ENCODE results near the gene TMEM52B.

The TMEM52B gene

DNA sequence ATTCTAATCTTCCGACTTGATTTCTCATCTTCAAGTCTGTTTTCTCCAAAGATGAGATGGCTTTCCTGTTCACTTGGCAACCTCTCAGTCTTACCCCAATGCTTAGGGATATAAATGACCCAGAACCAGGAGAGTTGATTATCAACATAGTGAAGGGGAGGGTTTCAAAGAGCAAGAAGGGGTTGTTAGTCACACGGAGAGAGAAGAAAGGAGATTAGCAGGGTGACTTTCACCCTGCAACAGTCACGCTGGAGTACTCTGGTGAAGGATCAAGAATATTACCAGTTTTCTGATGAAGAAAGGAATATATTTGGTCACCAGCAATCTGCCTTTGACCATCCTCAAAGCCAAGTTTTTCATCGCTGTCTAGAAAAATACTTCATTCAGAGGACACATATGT lies at the start of gene TMEM52B:
TMEM52B (plus strand) TSS at position 212 of the 400 bp plus-strand sequence. CDS start 543 bp downstream, outside the sequence.
- no peak for DNase-seq

DNA sequence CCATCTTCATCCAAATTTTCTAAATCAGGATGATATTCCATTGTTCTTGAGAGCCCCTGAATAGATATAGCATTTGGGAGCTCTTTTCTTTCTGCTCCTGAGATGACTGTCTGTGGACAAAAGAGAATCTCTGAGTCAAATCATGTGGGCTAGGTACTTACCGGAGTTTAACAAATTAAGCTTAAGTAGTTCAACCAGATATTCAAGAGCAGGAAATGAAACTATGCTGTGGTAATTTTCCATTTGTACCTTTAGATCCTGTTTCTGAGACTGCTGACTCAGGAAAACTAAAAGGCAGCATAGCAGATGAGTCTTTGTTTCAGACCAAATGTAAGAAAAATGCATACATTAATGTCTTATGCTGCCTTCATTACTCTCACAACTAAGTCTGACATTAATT lies 48.8 kb upstream of the TMEM52B start, which contains the start of gene CLEC7A:
CLEC7A (minus strand) TSS at position 158 of the 400 bp plus-strand sequence; CDS start at position 41, 117 bp downstream.
- DNase-seq, result no peak

- DNase-seq, result no peak
Observed at GRCh38 chr12:10131111-10131690, 47.6 kb upstream of the TMEM52B start.

DNA sequence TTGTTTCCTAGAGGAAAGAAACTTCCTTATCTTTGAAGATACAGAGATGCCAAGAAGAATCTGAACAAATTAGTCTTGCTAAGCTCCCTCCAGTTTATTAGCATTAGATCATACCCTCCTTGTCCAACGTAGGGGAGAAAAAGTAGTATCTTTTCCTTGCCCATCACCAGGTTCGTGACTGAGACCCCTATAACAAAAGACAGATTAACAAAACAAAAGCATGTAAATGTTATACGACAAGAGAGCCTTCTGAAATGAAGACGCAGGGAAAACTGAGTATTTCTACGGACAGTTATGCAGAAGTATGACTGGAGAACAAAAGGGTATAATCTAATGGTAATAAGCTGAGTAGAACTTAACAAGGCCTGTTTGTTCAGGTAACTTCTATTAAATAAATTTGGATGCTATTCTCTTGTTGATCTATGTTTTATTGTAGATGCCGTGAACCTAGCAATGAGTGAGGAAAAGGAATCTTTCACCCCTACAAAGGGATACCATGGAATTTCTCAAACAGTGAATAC lies 45.9 kb upstream of the TMEM52B start:
- no peak for DNase-seq

- no peak for DNase-seq
Observed at GRCh38 chr12:10135126-10135525, 43.7 kb upstream of the TMEM52B start.

DNA sequence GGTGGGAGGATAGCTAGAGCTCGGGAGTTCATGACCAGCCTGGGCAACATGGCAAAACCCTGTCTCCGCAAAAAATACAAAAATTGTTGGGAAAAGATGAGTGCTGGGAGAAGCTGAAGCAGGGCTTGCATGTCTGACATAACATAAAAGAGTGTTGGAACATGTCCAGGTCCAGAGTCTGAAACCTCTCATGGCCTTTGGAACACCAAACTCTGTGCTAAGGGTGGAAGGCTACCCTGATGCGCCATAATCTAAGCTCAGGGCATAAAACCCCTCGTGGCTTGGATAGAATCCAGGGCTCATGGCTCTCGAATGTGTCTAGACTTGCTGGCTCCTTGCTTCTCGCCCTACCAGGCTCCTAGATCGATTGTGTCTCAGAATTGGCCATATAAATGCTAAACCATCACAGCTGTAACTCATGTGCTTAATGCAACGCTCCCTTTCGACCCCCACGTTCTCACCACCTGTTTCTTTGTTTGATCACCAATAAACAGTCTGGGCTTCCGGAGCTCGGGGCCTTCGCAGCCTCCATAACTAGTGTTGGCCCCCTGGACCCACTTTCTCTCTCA lies 42.1 kb upstream of the TMEM52B start:
- no peak for DNase-seq

DNA sequence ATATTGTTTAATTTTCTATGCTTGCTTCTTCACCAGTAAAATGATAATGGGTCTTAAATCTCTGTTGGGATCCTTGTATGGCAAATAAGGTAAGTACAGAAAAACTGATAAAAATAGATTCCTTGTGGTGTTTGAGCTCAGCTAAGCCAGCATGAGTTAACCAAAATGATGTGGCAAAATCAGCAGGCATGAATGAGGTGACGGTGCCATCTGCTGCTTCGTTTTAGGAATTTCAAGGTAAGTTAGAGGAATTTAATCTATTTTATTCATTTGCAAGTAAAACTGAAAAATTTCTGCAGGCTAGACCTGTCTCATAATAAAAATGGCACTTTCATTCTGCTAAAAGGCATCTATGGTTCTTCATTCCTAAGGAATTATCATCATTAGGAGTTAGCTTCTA lies 38.8 kb upstream of the TMEM52B start:
- peak in 22 of 56 donors; percentile 0 to 65 (median 14) for DNase-seq

GRCh38 chr12:10142976-10143589 lies 35.7 kb upstream of the TMEM52B start:
- no peak for DNase-seq

GRCh38 chr12:10147714-10148403 lies 31.0 kb upstream of the TMEM52B start:
- no peak for DNase-seq

GRCh38 chr12:10151621-10152020 lies 27.2 kb upstream of the TMEM52B start:
- DNase-seq, result no peak

DNA sequence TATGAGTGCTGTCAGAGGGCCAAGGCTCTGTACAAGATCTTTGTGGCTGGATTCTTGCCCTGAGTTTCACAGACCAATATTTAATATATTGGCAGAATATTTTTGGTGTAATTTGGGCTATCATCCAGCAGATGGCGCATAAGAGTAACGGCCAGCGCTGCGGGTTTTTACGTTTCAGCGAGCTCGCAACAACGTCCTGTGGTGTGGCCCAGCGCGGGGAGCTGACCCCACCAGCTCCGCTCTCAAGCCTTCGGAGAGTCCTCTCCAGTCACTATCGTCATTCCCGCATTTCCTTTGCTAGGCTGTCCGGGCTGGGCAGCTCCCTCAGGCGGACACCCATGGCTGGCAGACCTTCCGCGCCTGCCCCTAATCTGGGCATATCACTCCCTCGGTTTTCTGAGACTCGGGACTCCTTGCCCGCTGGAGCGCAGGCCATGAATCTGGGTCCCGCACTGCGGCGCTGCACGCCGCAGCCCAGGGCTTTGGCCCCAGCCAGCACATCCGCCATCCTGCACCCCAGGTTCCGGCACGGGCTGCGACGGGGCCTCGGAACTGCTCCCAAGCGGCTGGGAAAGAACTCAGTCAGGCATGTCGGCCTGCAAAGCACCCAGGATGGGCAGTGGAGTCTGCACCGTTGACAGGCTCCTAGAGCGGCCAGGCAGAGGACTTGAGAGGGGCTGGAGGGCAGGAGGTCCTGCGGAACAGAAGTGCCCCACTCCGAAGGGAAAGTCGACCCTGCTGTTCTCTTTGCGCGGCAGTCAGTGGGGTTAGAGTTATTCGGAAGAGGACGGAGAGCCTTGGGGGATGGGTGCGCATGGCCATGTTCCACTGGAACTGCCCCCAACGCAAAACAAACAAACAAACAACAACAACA lies 25.3 kb upstream of the TMEM52B start:
- DNase-seq, result peak; percentile 23 to 89 (median 64)

DNA sequence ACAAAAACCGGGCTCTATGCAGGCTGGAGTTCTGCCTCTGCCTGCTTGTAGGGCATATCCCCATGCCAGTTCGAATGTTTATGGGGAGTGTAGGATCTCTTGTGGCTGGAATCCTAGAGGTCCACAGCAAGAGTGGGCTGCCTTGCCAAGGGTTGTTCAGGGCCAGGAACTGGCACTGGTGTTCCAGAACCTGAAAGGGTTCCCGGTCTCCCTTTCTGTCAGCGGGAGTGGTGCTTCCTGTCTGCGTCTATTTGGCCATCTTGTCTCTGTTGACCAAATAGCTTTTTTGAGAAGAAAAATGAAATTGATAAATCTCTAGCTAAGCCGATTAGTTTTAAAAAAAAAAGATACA lies 24.7 kb upstream of the TMEM52B start:
- peak in 10 of 56 donors; percentile 6 to 65 (median 41) for DNase-seq

DNA sequence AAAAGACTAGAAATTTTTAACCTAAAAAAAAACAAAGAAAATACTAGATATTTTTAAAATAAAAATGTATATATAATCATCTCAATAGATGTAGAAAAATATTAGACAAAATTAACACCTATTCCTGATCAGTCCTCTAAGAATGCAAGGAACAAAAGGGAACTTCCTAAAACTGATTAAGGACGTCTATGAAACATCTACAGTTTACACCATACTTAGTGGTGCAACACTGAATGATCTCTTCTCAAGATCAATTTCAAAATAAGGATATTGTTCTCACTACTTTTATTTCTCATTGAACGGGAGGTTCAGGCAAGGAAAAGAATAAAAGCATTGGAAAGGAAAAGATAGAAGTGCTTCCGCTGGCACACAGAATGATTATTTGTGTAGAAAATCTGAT lies 22.9 kb upstream of the TMEM52B start:
- no peak for DNase-seq

DNA sequence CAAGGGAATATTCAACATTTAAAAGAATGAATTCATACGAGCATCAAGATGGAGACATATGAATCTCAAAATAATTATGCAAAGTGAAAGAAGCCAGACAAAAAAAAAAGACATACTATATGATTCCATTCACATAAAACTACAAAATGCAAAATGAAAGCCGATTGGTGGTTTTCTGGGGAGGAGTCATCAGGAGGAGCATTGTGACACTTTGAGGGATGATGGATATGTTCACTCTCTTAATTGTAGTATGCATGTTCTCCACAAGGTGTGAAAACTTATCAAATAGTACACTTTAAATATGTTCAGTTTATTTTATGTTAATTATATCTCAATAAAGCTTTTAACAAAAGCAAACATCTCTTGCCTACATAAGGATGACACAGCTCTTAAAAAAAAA lies 20.4 kb upstream of the TMEM52B start:
- DNase-seq, result no peak

DNA sequence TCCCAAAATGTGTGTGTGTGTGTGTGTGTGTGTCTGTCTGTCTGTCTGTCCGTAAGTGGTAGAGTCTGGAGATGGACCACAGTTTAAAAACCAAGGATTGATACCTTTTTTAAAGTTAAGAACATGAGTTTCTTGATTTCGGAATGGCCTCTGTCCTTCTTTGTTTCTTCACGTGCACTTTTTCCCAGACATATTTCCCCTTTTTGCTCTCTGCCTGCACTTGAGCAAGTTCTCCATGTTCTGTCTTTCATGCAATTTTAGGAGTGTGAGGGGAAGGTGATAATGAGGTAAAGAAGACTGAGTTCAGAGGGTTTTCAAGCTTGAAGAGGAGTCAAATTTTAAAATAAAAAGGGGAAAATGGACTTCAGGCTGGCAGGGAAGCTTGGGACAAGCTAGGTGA lies 19.6 kb upstream of the TMEM52B start:
- no peak for DNase-seq

GRCh38 chr12:10160617-10161385 lies 18.0 kb upstream of the TMEM52B start:
- DNase-seq, result no peak

DNA sequence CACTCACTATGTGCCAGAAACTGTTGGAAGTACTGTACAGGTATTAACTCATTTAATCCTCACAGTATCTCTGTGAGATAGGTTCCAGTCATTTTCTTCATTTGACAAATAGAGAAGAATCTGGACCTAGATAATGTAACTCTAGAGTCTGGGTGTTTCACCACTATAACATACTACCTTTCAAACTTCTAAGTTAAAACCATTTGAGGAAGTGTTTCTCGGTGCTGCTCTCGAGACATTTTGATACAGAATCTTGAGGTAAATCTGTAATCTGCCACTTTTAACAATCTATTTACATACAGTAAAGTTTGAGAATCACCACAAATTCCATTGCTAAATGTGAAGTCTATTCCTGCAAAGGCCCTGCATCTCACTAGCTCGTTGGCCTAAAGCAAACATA lies 15.7 kb upstream of the TMEM52B start:
- no peak for DNase-seq

- no peak for DNase-seq
Observed at GRCh38 chr12:10165421-10165820, 13.4 kb upstream of the TMEM52B start.

DNA sequence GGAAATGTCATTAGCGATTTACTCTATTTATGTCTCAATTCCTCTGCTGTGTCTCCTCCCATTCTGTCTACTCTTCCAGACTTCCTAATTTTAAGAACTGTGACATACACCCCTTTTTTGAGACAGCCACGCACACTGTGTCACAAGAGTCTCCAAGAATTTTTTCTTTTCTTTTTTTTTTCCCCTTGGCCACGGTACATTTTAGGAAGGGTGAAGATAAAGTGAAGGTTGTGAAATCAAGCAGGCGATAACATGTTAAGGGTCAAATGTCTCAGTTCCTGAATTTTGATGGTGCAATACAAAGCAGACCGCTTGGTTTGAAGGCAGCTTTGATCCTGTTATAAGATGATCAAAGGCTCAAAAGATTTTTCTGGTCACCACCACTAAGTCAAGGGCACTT lies 11.2 kb upstream of the TMEM52B start:
- no peak for DNase-seq

- no peak for DNase-seq
Observed at GRCh38 chr12:10169104-10169503, 9.7 kb upstream of the TMEM52B start.
